A673 (cell line): ENCODE data around the gene SNCB.

Source experiments
- EZH2 ChIP-seq: fragments of 200-600 bp; sonication (generic); IDR thresholded peaks from 2 replicates; pipeline ENCODE4 v1.6.1; 2017; ENCODE audit warnings: borderline replicate concordance, low read depth, mild to moderate bottlenecking, mixed read lengths, antibody characterized with exemption, low read length; ENCODE audit not compliant: poor library complexity, severe bottlenecking
- TF ChIP-seq, protein P1 (sequence below): fragments of 300-800, 200-600 bp; sonication (generic); conservative IDR thresholded peaks from 2 replicates; pipeline ENCODE4 v1.5.1; 2017; ENCODE audit warnings: low read depth, mild to moderate bottlenecking, antibody characterized with exemption, low read length, moderate library complexity, mixed read lengths

DNA sequence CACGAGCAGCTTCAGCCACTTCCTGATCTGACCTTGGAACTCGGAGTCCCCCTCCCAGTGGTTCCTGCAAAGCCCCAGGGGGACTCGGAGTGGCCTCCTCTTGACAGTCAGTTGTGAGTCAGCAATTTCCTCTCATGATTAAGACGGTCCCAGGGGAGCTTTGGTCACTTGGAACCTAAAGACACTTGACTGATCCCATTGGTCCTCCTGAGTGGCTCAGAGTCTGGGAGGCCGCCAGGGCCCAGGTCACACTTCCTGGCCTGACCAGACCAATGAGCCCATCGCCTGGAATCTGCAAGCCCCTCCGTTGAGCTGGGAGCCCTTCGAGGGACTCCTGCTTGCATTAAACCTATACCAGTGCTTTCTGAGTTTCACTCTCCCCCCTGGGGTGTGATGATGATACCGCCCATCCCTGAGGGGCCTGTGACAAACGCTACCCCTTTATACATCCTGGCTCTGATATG lies 46.1 kb upstream of the SNCB start:
- no peak for TF ChIP-seq EZH2
- TF ChIP-seq, protein P1, sequence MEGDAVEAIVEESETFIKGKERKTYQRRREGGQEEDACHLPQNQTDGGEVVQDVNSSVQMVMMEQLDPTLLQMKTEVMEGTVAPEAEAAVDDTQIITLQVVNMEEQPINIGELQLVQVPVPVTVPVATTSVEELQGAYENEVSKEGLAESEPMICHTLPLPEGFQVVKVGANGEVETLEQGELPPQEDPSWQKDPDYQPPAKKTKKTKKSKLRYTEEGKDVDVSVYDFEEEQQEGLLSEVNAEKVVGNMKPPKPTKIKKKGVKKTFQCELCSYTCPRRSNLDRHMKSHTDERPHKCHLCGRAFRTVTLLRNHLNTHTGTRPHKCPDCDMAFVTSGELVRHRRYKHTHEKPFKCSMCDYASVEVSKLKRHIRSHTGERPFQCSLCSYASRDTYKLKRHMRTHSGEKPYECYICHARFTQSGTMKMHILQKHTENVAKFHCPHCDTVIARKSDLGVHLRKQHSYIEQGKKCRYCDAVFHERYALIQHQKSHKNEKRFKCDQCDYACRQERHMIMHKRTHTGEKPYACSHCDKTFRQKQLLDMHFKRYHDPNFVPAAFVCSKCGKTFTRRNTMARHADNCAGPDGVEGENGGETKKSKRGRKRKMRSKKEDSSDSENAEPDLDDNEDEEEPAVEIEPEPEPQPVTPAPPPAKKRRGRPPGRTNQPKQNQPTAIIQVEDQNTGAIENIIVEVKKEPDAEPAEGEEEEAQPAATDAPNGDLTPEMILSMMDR, result no peak
